GM12801 (cell line): ENCODE measurements around the gene IQCF2.

ENCODE experiments used
- CTCF ChIP-seq: IDR thresholded peaks from one replicate; pipeline ENCODE4 v1.5.1; 2011; ENCODE audit warnings: control low read depth; ENCODE audit not compliant: insufficient read length; ENCODE audit errors: extremely low read depth

Gene IQCF2

GRCh38 chr3:51879937-51880336 lies 18.5 kb downstream of the IQCF2 start:
- TF ChIP-seq CTCF = no peak

GRCh38 chr3:51886447-51886846 lies 25.0 kb downstream of the IQCF2 start:
- TF ChIP-seq CTCF = no peak

- TF ChIP-seq CTCF = no peak
These were observed 26.2 kb downstream of the IQCF2 start for GRCh38 chr3:51887620-51888019.

GRCh38 chr3:51888463-51889105 lies 27.2 kb downstream of the IQCF2 start:
- TF ChIP-seq CTCF = no peak

GRCh38 chr3:51891242-51892039 lies 30.0 kb downstream of the IQCF2 start:
- no peak for TF ChIP-seq CTCF

GRCh38 chr3:51894391-51894790 lies 33.0 kb downstream of the IQCF2 start:
- TF ChIP-seq CTCF = no peak

GRCh38 chr3:51894939-51895338 lies 33.5 kb downstream of the IQCF2 start:
- no peak for TF ChIP-seq CTCF
